Measurements from ENCODE around the gene TIMM8B.

TIMM8B gene

DNA sequence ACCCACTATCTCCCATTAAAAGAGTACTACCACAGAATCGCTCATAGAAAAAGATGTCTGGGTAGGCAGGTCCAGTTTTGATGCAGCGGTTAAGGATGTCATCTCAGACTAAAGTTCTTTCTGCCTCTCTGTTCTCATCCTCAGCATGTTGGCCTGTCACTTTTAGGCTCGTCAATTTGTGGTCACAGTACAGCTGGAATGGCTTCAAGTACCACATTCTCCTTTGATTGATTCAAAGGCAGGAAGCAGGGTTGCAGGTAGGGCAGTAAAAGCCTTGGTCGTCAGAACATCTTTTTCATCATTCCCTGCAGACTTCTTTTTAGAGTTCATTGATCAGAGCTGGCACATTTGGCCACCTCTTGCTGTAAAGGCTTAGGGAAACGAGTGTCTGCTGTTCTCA, 28.8 kb upstream of the TIMM8B start:
- TF ChIP-seq PPARA (CRISPR knock-in tag; IDR thresholded peaks at IDR 0.05; ENCODE audit: borderline replicate concordance) (no peak), BACH2 (CRISPR knock-in tag; IDR thresholded peaks at IDR 0.05; ENCODE audit: borderline replicate concordance) (no peak), ARNTL (CRISPR knock-in tag; IDR thresholded peaks at IDR 0.05; ENCODE audit: borderline replicate concordance, low read depth) (no peak), ISL1 (CRISPR knock-in tag; IDR thresholded peaks at IDR 0.05) (no peak), OSR1 (CRISPR knock-in tag; IDR thresholded peaks at IDR 0.05) (no peak), RARB (CRISPR knock-in tag; IDR thresholded peaks at IDR 0.05) (no peak), ZNF8 (CRISPR knock-in tag; IDR thresholded peaks at IDR 0.05) (no peak), ZC3H10 (CRISPR knock-in tag; IDR thresholded peaks at IDR 0.05) (no peak), ZFP30 (CRISPR knock-in tag; IDR thresholded peaks at IDR 0.05) (no peak), ZFP3 (CRISPR knock-in tag; IDR thresholded peaks at IDR 0.05) (no peak), ZNF70 (CRISPR knock-in tag; IDR thresholded peaks at IDR 0.05) (no peak), CSDC2 (CRISPR knock-in tag; IDR thresholded peaks at IDR 0.05) (no peak)
- TF ChIP-seq, protein P1, sequence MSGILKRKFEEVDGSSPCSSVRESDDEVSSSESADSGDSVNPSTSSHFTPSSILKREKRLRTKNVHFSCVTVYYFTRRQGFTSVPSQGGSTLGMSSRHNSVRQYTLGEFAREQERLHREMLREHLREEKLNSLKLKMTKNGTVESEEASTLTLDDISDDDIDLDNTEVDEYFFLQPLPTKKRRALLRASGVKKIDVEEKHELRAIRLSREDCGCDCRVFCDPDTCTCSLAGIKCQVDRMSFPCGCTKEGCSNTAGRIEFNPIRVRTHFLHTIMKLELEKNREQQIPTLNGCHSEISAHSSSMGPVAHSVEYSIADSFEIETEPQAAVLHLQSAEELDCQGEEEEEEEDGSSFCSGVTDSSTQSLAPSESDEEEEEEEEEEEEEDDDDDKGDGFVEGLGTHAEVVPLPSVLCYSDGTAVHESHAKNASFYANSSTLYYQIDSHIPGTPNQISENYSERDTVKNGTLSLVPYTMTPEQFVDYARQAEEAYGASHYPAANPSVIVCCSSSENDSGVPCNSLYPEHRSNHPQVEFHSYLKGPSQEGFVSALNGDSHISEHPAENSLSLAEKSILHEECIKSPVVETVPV (CRISPR knock-in tag; IDR thresholded peaks at IDR 0.05), result no peak
- TF ChIP-seq, protein P2, sequence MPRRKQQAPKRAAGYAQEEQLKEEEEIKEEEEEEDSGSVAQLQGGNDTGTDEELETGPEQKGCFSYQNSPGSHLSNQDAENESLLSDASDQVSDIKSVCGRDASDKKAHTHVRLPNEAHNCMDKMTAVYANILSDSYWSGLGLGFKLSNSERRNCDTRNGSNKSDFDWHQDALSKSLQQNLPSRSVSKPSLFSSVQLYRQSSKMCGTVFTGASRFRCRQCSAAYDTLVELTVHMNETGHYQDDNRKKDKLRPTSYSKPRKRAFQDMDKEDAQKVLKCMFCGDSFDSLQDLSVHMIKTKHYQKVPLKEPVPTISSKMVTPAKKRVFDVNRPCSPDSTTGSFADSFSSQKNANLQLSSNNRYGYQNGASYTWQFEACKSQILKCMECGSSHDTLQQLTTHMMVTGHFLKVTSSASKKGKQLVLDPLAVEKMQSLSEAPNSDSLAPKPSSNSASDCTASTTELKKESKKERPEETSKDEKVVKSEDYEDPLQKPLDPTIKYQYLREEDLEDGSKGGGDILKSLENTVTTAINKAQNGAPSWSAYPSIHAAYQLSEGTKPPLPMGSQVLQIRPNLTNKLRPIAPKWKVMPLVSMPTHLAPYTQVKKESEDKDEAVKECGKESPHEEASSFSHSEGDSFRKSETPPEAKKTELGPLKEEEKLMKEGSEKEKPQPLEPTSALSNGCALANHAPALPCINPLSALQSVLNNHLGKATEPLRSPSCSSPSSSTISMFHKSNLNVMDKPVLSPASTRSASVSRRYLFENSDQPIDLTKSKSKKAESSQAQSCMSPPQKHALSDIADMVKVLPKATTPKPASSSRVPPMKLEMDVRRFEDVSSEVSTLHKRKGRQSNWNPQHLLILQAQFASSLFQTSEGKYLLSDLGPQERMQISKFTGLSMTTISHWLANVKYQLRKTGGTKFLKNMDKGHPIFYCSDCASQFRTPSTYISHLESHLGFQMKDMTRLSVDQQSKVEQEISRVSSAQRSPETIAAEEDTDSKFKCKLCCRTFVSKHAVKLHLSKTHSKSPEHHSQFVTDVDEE (CRISPR knock-in tag; IDR thresholded peaks at IDR 0.05), result no peak
- no peak for ATAC-seq

DNA sequence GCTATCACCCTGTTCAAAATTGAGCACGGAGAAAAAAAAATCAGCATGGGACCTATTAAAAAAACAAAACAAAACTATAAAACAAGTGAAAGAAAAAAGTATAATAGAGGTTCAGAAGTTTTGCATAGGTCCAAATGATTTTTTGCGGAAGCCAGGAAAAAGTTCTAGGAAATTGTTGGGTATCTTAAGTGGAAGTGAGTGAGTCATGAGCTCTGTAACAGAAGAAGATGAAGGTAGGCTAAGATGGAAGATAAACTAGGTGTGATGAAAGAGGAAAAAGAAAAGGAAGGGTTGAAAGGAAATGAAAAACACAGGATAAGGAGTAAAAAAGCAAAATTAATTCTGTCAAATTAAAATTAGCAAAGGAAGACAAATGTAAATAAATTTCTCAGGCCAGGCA, 27.9 kb upstream of the TIMM8B start:
- TF ChIP-seq ZNF565 (CRISPR knock-in tag; conservative IDR thresholded peaks at IDR 0.05; ENCODE audit: low read depth), result no peak
- TF ChIP-seq ZFP30 (CRISPR knock-in tag; IDR thresholded peaks at IDR 0.05), result no peak
- TF ChIP-seq, protein P3, sequence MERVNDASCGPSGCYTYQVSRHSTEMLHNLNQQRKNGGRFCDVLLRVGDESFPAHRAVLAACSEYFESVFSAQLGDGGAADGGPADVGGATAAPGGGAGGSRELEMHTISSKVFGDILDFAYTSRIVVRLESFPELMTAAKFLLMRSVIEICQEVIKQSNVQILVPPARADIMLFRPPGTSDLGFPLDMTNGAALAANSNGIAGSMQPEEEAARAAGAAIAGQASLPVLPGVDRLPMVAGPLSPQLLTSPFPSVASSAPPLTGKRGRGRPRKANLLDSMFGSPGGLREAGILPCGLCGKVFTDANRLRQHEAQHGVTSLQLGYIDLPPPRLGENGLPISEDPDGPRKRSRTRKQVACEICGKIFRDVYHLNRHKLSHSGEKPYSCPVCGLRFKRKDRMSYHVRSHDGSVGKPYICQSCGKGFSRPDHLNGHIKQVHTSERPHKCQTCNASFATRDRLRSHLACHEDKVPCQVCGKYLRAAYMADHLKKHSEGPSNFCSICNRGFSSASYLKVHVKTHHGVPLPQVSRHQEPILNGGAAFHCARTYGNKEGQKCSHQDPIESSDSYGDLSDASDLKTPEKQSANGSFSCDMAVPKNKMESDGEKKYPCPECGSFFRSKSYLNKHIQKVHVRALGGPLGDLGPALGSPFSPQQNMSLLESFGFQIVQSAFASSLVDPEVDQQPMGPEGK (CRISPR knock-in tag; IDR thresholded peaks at IDR 0.05; ENCODE audit: borderline replicate concordance), result no peak
- no peak for TF ChIP-seq OSR1 (CRISPR knock-in tag; IDR thresholded peaks at IDR 0.05)
- TF ChIP-seq, protein P4, sequence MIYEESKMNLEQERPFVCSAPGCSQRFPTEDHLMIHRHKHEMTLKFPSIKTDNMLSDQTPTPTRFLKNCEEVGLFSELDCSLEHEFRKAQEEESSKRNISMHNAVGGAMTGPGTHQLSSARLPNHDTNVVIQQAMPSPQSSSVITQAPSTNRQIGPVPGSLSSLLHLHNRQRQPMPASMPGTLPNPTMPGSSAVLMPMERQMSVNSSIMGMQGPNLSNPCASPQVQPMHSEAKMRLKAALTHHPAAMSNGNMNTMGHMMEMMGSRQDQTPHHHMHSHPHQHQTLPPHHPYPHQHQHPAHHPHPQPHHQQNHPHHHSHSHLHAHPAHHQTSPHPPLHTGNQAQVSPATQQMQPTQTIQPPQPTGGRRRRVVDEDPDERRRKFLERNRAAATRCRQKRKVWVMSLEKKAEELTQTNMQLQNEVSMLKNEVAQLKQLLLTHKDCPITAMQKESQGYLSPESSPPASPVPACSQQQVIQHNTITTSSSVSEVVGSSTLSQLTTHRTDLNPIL (CRISPR knock-in tag; IDR thresholded peaks at IDR 0.05; ENCODE audit: low read depth), result no peak
- TF ChIP-seq, protein P1 (CRISPR knock-in tag; IDR thresholded peaks at IDR 0.05), result no peak
- no peak for TF ChIP-seq SNAI2 (CRISPR knock-in tag; IDR thresholded peaks at IDR 0.05)
- TF ChIP-seq ARNTL (CRISPR knock-in tag; IDR thresholded peaks at IDR 0.05; ENCODE audit: borderline replicate concordance, low read depth), result no peak
- no peak for ATAC-seq

DNA sequence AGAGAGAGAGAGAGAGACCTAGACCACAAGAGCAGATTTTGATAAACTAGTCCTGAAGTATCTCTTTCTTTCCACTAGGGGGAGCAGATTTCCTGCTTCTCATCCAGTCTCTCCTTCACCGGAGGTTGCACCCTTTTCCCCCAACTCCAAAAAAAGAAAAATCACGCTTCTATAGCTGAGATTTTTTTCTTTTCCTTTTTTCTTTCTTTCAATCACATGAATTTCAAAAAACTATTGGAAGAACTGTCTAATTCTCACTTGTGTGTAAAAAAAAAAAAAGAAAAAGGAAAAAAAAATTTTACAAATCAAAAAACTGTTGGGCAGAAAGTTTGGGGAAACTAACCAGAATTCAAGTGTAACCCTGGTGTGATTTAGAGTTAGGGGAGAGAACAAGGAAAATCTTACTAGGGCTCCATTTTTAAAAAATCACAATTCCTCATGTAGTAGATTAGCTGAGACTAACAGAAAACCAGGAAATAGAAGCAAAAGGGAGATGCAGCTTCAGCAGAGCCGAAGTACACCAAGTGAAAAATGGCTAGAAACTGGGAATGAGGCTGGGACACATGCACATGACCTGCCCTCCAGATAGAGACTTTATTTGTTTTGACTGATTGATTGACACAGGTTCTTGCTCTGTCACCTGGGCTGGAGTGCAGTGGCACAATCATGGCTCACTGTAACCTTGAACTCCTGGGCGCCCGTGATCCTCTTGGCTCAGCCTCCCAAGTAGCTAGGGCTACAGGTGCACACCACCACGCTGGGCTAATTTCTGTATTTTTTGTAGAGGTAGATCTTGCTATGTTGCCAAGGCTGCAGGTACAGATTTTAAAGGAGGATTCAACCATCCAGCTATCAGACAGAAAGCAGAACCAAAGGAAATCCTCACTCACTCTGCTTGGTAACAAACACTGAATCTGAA, 27.2 kb upstream of the TIMM8B start:
- ATAC-seq, result peak; percentile 90
- TF ChIP-seq OSR1 (CRISPR knock-in tag; IDR thresholded peaks at IDR 0.05) (no peak), PPARA (CRISPR knock-in tag; IDR thresholded peaks at IDR 0.05; ENCODE audit: borderline replicate concordance) (no peak), TCF4 (CRISPR knock-in tag; IDR thresholded peaks at IDR 0.05; ENCODE audit: borderline replicate concordance) (no peak), SNAI2 (CRISPR knock-in tag; IDR thresholded peaks at IDR 0.05) (no peak), ZC3H10 (CRISPR knock-in tag; IDR thresholded peaks at IDR 0.05) (no peak), ESRRG (CRISPR knock-in tag; IDR thresholded peaks at IDR 0.05) (no peak), ZFP3 (CRISPR knock-in tag; IDR thresholded peaks at IDR 0.05) (no peak), ZNF70 (CRISPR knock-in tag; IDR thresholded peaks at IDR 0.05) (no peak), BACH2 (CRISPR knock-in tag; IDR thresholded peaks at IDR 0.05; ENCODE audit: borderline replicate concordance) (no peak), GLIS3 (CRISPR knock-in tag; IDR thresholded peaks at IDR 0.05) (no peak), CSDC2 (CRISPR knock-in tag; IDR thresholded peaks at IDR 0.05) (no peak), ZNF8 (CRISPR knock-in tag; IDR thresholded peaks at IDR 0.05) (no peak), ISL1 (CRISPR knock-in tag; IDR thresholded peaks at IDR 0.05) (no peak)
- TF ChIP-seq, protein P4 (CRISPR knock-in tag; IDR thresholded peaks at IDR 0.05; ENCODE audit: low read depth), result no peak
- TF ChIP-seq, protein P1 (CRISPR knock-in tag; IDR thresholded peaks at IDR 0.05), result no peak

Measured in SK-N-SH treated with all-trans-retinoic acid at 6 μM for 48 hours (cell line).